HPDE6-E6E7 (cell line): ENCODE data around the gene LIPE.

Experiments used
- DNase-seq: peaks from one replicate; pipeline ENCODE4 v3.0.0; 2011; ENCODE audit warnings: missing footprints; ENCODE audit errors: extremely low spot score

The LIPE gene

GRCh38 chr19:42443944-42444398 lies 16.8 kb upstream of the LIPE start:
- DNase-seq: no peak

- no peak for DNase-seq
These were observed 15.6 kb upstream of the LIPE start, which contains the start of gene CXCL17 for GRCh38 chr19:42442833-42443232. TSS of gene CXCL17 (minus strand) at chr19:42442946. CDS start at chr19:42442832, 114 bp downstream.

DNA sequence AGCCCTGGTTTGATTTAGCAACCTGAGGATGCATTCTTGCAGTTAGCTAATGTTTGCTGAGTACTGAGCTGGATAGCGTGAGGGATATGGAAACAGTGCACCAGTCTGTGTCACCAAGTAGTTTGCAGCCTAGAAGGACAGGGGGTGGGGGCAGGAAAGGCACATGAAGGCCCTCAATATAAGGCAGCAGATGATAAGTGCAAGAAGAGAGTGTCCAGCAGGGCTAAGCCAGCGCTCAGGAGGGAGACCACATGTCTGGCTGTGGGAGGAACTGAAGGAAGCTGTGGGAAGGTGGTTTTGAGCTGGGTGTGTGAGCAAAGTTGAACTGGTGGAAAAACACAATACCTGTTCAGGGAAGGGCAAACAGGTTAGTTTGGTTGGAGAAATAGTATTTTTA lies 13.9 kb upstream of the LIPE start:
- no peak for DNase-seq

DNA sequence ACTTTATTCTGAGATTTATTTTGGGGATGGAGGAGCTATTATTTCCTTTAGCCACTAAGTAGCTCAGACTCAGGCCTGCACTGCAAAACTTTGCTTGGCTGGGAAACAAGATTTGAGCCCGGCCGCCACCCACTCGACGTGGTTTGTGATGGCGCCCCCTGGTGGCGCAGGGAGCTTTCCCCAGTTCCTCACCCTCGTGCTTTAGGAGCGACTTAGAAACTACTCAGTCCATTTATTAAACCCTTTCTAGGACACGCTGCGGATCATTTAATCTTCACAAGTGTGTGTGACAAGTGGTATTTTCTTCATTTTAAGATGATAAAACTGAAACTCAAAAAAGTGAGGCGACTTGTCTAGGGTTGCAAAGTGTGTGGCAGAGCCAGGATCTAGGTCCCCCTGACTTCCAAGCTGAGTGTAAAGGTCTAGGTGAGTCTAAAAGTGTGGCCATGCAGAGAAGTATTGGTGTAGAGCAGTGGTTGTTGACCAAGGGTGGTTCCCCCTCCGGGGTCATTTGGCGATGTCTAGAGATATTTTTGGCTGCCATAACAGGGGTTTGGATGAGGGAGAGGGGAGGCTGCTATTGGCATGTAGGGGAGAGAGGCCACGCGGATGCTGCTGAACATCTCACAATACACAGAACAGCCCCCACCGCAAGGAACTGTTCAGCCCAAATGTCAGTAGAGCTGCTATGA lies 13.3 kb upstream of the LIPE start:
- peak; percentile 49 for DNase-seq

- no peak for DNase-seq
These were observed 8.8 kb upstream of the LIPE start for GRCh38 chr19:42436006-42436405.

DNA sequence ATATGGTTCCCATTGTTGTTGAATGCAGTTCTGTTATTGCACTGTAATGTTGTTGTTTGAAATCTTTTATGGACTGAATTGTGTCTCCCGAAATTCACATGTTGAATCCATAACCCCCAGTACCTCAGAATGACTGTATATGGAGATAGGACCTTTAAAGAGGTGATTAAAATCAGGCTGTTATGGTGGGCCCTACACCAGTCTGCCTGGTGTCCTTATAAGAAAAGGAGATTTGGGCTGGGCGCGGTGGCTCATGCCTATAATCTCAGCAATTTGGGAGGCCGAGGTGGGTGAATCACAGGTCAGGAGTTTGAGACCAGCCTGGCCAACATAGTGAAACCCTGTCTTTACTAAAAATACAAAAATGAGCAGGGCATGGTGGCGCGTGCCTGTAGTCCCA lies 8.1 kb upstream of the LIPE start:
- DNase-seq: no peak

DNA sequence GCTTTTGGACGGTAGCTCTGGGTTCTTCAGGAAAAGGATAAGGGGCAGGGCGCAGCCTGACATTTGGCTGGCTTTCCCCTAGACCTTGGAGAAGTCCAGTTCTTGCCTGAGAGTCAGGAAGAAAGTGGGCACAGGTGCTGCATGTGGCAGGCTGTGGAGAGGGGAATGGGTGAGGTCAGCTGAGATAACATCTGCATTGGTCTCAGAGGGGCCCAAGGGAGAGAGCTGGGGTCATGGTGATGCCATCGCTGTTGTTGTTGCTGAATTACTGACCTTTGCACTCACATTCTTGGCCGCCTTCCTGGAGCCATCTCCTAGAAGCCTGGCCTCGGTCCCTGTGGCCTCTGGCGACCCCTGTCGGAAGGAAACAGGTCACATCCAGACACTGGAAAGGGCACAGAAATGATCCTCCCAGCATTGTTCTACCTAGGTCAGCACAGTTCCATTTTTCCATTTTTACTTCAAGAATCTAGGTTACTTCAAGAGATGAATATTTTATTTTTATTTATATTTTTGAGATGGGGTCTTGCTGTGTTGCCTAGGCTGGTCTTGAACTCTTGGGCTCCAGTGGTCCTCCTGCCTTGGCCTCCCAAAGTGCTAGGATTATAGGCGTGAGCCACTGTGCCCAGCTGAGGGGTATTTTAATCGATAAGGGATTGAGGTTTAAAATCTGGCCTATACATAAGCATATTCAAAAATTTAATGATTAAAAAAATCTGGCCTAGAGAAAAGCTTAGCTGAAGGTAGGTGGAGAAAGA lies 6.5 kb upstream of the LIPE start:
- DNase-seq: peak; percentile 41

- DNase-seq: no peak
These were observed 4.3 kb upstream of the LIPE start for GRCh38 chr19:42431486-42431885.

GRCh38 chr19:42428676-42429075 lies 1.5 kb upstream of the LIPE start:
- no peak for DNase-seq

DNA sequence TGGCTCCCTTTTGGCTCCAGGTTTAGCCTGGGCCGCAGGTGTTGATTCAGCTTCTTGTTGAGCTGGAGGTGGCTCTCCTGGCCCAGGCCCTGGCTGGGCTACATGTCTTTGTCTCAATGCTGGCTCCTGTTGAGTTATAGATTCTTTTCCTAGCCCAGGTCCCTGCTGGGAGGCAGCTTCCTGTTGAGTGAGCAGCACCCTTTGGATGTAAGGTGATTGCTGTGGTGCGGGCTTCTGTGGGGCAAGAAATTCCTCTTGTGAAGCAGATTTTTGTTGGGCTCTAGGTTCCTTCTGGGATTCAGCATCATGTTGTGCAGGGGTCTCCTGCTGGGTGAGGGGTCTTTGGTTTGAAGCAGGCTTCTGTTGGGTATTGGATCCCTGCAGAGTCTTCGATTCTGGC lies 545 bp downstream of the LIPE start:
- no peak for DNase-seq

GRCh38 chr19:42424712-42425131 lies 2.5 kb downstream of the LIPE start:
- no peak for DNase-seq

GRCh38 chr19:42424345-42424707 lies 2.9 kb downstream of the LIPE start:
- DNase-seq: no peak

DNA sequence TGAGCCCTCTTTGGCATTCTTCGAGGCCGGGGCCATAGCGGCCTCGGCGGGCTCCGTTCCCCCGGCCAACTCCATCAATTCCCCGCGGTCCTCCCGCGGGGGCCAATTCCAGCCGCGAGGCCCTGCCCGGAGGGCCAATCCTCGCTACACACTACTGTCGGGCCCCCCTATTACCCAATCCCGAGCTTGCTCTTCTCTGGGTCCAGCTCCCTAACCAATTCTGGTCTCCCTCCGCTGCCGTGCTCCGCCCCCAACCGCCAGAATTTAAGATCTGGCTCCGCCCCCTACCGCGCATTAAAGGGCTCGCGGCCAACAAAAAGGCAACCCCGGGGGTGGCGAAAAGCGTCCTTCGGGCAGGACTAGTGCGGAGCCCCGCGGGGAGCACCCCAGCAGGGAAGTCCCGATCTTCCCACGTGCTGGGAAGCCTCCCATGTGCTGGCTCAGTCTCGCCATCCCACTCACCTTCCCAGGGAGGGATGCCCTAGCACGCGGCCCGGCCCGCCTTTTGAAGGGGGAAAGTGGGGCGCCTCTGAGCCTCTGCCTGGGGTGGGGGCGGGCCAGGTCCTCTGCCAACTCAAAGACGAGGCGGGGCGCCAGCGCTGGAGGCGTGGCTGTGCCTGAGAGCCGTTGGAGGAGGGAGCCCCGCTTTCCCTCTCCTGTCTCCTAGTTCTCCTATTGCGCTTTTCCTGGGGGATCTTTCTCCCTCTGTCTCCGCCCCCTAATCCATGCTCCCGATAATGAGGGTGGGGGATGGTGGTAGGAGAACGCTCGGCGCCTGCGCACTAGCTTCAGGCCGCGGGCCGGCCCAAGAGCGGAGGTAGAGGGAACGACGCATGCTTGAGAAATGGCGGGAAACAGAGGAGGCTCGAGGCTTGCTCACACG lies 3.5 kb downstream of the LIPE start:
- DNase-seq: peak; percentile 95

DNA sequence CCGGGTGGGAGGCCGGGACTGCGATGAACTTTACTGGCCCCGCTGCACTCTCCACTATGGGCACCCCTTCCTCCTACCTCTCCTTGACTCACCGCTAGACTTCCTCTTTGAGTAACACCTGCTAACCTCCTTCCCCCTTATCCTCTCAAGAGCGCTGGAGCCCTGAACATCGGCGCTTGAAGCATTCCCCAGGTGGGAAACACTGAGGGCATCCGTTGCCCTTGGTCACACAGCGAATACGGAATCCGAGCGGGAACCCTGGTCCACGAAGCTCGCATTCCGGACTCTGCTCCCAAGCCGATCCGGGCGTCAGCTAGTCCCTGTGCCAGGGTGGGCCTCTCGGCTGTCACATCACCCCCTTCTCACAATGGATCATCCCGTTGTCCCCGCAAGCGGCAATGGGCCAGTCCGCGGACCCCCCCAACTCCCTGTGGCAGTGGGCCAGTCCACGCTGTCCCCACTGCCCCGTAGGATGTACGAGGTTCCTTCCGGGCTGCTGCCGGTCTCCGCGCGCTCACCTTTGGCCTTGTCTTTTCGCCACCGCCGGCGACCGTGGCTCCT lies 4.2 kb downstream of the LIPE start:
- no peak for DNase-seq

- DNase-seq: no peak
These were observed 4.9 kb downstream of the LIPE start for GRCh38 chr19:42422092-42422900.

GRCh38 chr19:42421591-42422031 lies 5.6 kb downstream of the LIPE start:
- peak; percentile 75 for DNase-seq

GRCh38 chr19:42421101-42421500 lies 6.1 kb downstream of the LIPE start:
- DNase-seq: no peak

- DNase-seq: peak; percentile 85
These were observed 7.1 kb downstream of the LIPE start for GRCh38 chr19:42420055-42420544.

DNA sequence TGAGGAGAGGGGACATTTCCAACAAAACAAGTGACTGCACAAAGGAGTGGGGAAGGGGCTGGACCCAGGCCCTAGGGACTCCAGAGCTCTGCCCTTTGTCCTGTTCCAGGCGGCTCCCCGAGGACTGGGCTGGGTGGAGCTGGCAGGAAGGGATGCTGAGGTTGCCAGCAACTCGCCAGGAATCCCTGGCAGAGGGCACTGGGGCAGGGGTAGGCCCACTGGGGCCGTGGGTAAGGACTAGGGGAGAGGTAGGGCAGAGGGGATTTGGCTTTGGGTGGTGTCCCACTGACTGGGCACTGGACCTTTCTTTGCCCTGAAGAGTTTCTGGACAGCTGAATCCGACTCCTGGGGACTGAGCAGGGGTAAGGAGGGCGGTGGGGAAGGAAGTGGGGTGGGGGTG lies 7.9 kb downstream of the LIPE start:
- DNase-seq: no peak

DNA sequence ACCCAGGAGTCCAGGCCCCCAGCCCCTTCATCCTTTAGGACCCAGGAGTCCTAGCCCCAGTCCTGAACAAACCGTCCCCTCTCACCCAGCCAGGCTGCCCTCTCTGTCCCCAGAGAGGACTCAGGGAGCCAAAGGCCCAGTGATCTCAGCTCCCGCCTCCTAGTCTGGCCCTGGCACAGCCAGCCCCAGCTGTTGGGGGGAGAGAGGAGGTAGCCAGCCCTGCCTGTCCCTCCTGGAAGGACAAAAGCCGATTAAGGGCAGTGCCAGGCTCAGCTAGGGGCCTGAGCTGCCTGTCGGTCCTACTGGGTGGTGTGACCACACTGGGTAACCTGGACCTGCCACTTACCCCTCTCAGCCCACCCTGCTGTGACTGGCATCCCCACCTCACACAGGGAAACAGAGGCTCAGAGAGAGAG lies 14.5 kb downstream of the LIPE start:
- no peak for DNase-seq

GRCh38 chr19:42412227-42412626 lies 15.0 kb downstream of the LIPE start:
- no peak for DNase-seq
